ENCODE data around the gene TNRC6B. TPM values are rescaled to one million over a fixed set of nuclear protein-coding genes. Genes with fewer than 3 reads are reported as not detected.

The TNRC6B gene
- polyA plus RNA-seq, 1 donor (not counting 4 experiments of a cell fraction or from before 2014, with no cell fraction given): 5.6 TPM

GRCh38 chr22:40178417-40179409 is 988 bp downstream of the TNRC6B start:
- Histone ChIP-seq H3K27me3 (ENCODE audit: control insufficient read depth, extremely low read depth, insufficient read depth, low read length) (no peaks in the 10 kb centered on the region), H3K4me3 (ENCODE audit: control insufficient read depth in 2 of 3, extremely low read depth in 1 of 3, insufficient read depth in 2 of 3, low read depth in 1 of 3, low read length in 3 of 3) (peak overlapping the region; percentile 62 to 96 (median 87)), H2AFZ (ENCODE audit: control insufficient read depth, low read length) (peak overlapping the region; percentile 14), H4K20me1 (ENCODE audit: control insufficient read depth, extremely low read depth, insufficient read depth, low read length) (no peaks in the 10 kb centered on the region), H3K4me1 (ENCODE audit: control insufficient read depth, extremely low read depth, insufficient read depth, low read length) (peaks cover 37% of the 10 kb centered on the region), H3K9me1 (ENCODE audit: control insufficient read depth, extremely low read depth, insufficient read depth, low read length) (no peaks in the 10 kb centered on the region), H3K36me3 (ENCODE audit: control insufficient read depth in 2 of 2, extremely low read depth in 1 of 2, insufficient read depth in 2 of 2, low read length in 2 of 2) (no peaks in the 10 kb centered on the region), H3K9me3 (ENCODE audit: control insufficient read depth, low read depth, low read length) (no peaks in the 10 kb centered on the region), H3K79me2 (ENCODE audit: control insufficient read depth, insufficient read depth, low read length) (peaks cover 52% of the 10 kb centered on the region), H3K4me2 (ENCODE audit: control insufficient read depth, extremely low read depth, insufficient read depth, low read depth, low read length) (peak overlapping the region; percentile 81), H3K27ac (ENCODE audit: control insufficient read depth, insufficient read depth, low read length) (peak overlapping the region; percentile 95), H3K9ac (ENCODE audit: control insufficient read depth, extremely low read depth, insufficient read depth, low read length) (peak overlapping the region; percentile 91)
- TF ChIP-seq CTCF (optimal IDR thresholded peaks at IDR 0.05 in 1 of 3, IDR thresholded peaks at IDR 0.05 in 1 of 3, conservative IDR thresholded peaks at IDR 0.05 in 1 of 3; ENCODE audit: extremely low read depth in 1 of 3, insufficient read depth in 2 of 3, low read length in 3 of 3) (no peak), EZH2 (IDR thresholded peaks at IDR 0.05; ENCODE audit: low read length) (no peak)
- no peak for FAIRE-seq
- dilution Hi-C loops (cut with MboI; ENCODE audit: extremely low pct_ligation_motif_present, low sequenced_read_pairs): no loop called here
- no peak for DNase-seq (ENCODE audit: low read depth, low spot score)

DNA sequence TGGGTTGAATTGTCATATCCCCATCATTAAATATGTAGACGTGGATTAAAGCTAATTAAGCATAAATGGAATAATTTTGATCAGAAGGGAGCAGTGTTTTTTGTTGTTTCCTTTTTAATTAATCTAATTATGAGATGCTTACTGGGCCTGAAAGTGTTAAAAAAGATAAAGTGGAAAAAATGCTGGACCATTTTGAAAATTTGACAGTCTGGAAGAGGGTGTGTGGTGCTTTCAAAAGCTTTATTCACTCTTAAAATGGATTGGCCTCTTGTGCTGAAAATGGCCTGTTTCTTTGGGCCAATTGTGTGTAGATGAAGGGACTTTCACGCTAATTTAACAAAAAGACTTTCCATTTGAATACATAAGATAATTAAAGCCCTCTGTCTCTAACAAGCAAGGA is 1.8 kb downstream of the TNRC6B start:
- peaks cover 60% of the 10 kb centered on the region for H3K79me2 ChIP-seq (ENCODE audit: control insufficient read depth, insufficient read depth, low read length)
- TF ChIP-seq CTCF (optimal IDR thresholded peaks at IDR 0.05 in 1 of 3, IDR thresholded peaks at IDR 0.05 in 1 of 3, conservative IDR thresholded peaks at IDR 0.05 in 1 of 3; ENCODE audit: extremely low read depth in 1 of 3, insufficient read depth in 2 of 3, low read length in 3 of 3): no peak
- TF ChIP-seq EZH2 (IDR thresholded peaks at IDR 0.05; ENCODE audit: low read length): no peak
- peak overlapping the region; percentile 95 for H3K27ac ChIP-seq (ENCODE audit: control insufficient read depth, insufficient read depth, low read length)
- dilution Hi-C loops (cut with MboI; ENCODE audit: extremely low pct_ligation_motif_present, low sequenced_read_pairs): no loop called here
- peak overlapping the region; percentile 91 for H3K9ac ChIP-seq (ENCODE audit: control insufficient read depth, extremely low read depth, insufficient read depth, low read length)
- no peaks in the 10 kb centered on the region for H3K9me1 ChIP-seq (ENCODE audit: control insufficient read depth, extremely low read depth, insufficient read depth, low read length)
- no peak overlapping the region for H2AFZ ChIP-seq (ENCODE audit: control insufficient read depth, low read length)
- H3K4me3 ChIP-seq (ENCODE audit: control insufficient read depth in 2 of 3, extremely low read depth in 1 of 3, insufficient read depth in 2 of 3, low read depth in 1 of 3, low read length in 3 of 3): peak overlapping the region; percentile 62 to 96 (median 87)
- peak overlapping the region; percentile 81 for H3K4me2 ChIP-seq (ENCODE audit: control insufficient read depth, extremely low read depth, insufficient read depth, low read depth, low read length)
- H3K9me3 ChIP-seq (ENCODE audit: control insufficient read depth, low read depth, low read length): no peaks in the 10 kb centered on the region
- H3K36me3 ChIP-seq (ENCODE audit: control insufficient read depth in 2 of 2, extremely low read depth in 1 of 2, insufficient read depth in 2 of 2, low read length in 2 of 2): no peaks in the 10 kb centered on the region
- H3K27me3 ChIP-seq (ENCODE audit: control insufficient read depth, extremely low read depth, insufficient read depth, low read length): no peaks in the 10 kb centered on the region
- H4K20me1 ChIP-seq (ENCODE audit: control insufficient read depth, extremely low read depth, insufficient read depth, low read length): no peaks in the 10 kb centered on the region
- FAIRE-seq (no peak), DNase-seq (ENCODE audit: low read depth, low spot score) (no peak)
- peaks cover 38% of the 10 kb centered on the region for H3K4me1 ChIP-seq (ENCODE audit: control insufficient read depth, extremely low read depth, insufficient read depth, low read length)

All from keratinocyte (primary cell).